Activated T-helper 2 cell treated with anti-CD3 and anti-CD28 coated beads, Interferon-gamma antibody, Interleukin-2, Interleukin-4, amounts not matched to agents 10 μg/mL and 5 μg/mL and 100 μg/mL, durations not matched to agents 14 hours and 24 hours and 36 hours (primary cell): ENCODE data around the gene SH2D3A. TPM values are rescaled to one million over a fixed set of nuclear protein-coding genes. Genes with fewer than 3 reads are reported as not detected.
"Not testable (repeated sequence)": the region's sequence is repeated elsewhere in the genome, so short reads cannot be mapped to it uniquely, and the experiment has no call there.

Source experiments
- DNase-seq: peaks from one replicate; pipeline ENCODE4 v3.0.0; 2021; ENCODE audit warnings: low spot score
- H3K27ac Mint-ChIP-seq: one replicate; pipeline ENCODE4 v1.8.0; 2021; ENCODE audit warnings: mixed read lengths
- H3K27me3 Mint-ChIP-seq: one replicate; pipeline ENCODE4 v1.8.0; 2021; ENCODE audit warnings: low read depth, mixed read lengths
- H3K36me3 Mint-ChIP-seq: one replicate; pipeline ENCODE4 v1.8.0; 2021; ENCODE audit warnings: low read depth, mixed read lengths
- H3K4me1 Mint-ChIP-seq: one replicate; pipeline ENCODE4 v1.8.0; 2021; ENCODE audit warnings: low read depth, mixed read lengths
- H3K4me3 Mint-ChIP-seq: one replicate; pipeline ENCODE4 v1.8.0; 2021; ENCODE audit warnings: low read depth, mild to moderate bottlenecking, moderate library complexity, mixed read lengths
- H3K9me3 Mint-ChIP-seq: one replicate; pipeline ENCODE4 v1.8.0; 2021; ENCODE audit warnings: mixed read lengths
- intact Hi-C: fragments of 100-400 bp; cut with micrococcal nuclease; formaldehyde crosslinking; loops from one replicate; pipeline ENCODE4 v1.15.1; 2023
- total RNA-seq: library from RNA; stranded (reverse); gene quantifications from 2 replicates; pipeline ENCODE4 v1.2.3, GENCODE V29; 2022

Gene SH2D3A
- total RNA-seq, 1 donor from 2014 or later: 8.7 TPM

GRCh38 chr19:6778386-6778785, 11.2 kb upstream of the SH2D3A start:
- peaks cover 3% of the 10 kb centered on the region for H3K9me3 Mint-ChIP-seq
- H3K4me1 Mint-ChIP-seq: peaks cover 43% of the 10 kb centered on the region
- peak overlapping the region; percentile 45 for H3K27ac Mint-ChIP-seq
- H3K36me3 Mint-ChIP-seq: peaks cover 57% of the 10 kb centered on the region
- no peak for DNase-seq
- intact Hi-C loops: no loop called here
- H3K4me3 Mint-ChIP-seq: no peak overlapping the region
- H3K27me3 Mint-ChIP-seq: no peaks in the 10 kb centered on the region

- H3K4me3 Mint-ChIP-seq: no peak overlapping the region
These were observed 10.2 kb upstream of the SH2D3A start for GRCh38 chr19:6777434-6777833.

GRCh38 chr19:6776999-6777398, 9.8 kb upstream of the SH2D3A start:
- Mint-ChIP-seq H3K4me3 (no peak overlapping the region), H3K27ac (peak overlapping the region; percentile 30), H3K27me3 (no peaks in the 10 kb centered on the region), H3K9me3 (peaks cover 3% of the 10 kb centered on the region), H3K36me3 (peaks cover 58% of the 10 kb centered on the region), H3K4me1 (peaks cover 49% of the 10 kb centered on the region)
- DNase-seq: no peak
- intact Hi-C loops: no loop called here

More at GRCh38 chr19:6777434-6777833, 10.2 kb upstream of the SH2D3A start:
- H3K36me3 Mint-ChIP-seq: peaks cover 56% of the 10 kb centered on the region
- H3K27ac Mint-ChIP-seq: peak overlapping the region; percentile 30
- no peaks in the 10 kb centered on the region for H3K27me3 Mint-ChIP-seq
- no peak for DNase-seq
- intact Hi-C loops: no loop called here
- H3K4me1 Mint-ChIP-seq: peaks cover 45% of the 10 kb centered on the region
- H3K9me3 Mint-ChIP-seq: peaks cover 3% of the 10 kb centered on the region

GRCh38 chr19:6776045-6776444, 8.8 kb upstream of the SH2D3A start:
- intact Hi-C loops, H3K4me3 Mint-ChIP-seq, H3K27me3 Mint-ChIP-seq, DNase-seq, H3K9me3 Mint-ChIP-seq, H3K27ac Mint-ChIP-seq: not testable (repeated sequence)
- H3K4me1 Mint-ChIP-seq: peaks cover 50% of the 10 kb centered on the region
- H3K36me3 Mint-ChIP-seq: peaks cover 51% of the 10 kb centered on the region

GRCh38 chr19:6774821-6775707, 7.8 kb upstream of the SH2D3A start:
- intact Hi-C loops: no loop called here
- H3K27me3 Mint-ChIP-seq: no peaks in the 10 kb centered on the region
- peaks cover 48% of the 10 kb centered on the region for H3K4me1 Mint-ChIP-seq
- peak overlapping the region; percentile 66 for H3K4me3 Mint-ChIP-seq
- H3K9me3 Mint-ChIP-seq: peaks cover 3% of the 10 kb centered on the region
- DNase-seq: no peak
- peak overlapping the region; percentile 12 for H3K27ac Mint-ChIP-seq
- H3K36me3 Mint-ChIP-seq: peaks cover 46% of the 10 kb centered on the region

GRCh38 chr19:6773323-6773931, 6.2 kb upstream of the SH2D3A start:
- H3K4me3 Mint-ChIP-seq: peak overlapping the region; percentile 82
- peaks cover 45% of the 10 kb centered on the region for H3K36me3 Mint-ChIP-seq
- peaks cover 46% of the 10 kb centered on the region for H3K4me1 Mint-ChIP-seq
- peak; percentile 37 for DNase-seq
- H3K9me3 Mint-ChIP-seq: peaks cover 3% of the 10 kb centered on the region
- intact Hi-C loops: loop anchor here (2.0 kb wide), 1 partner anchor 89 kb away; no protein-coding TSS in a partner anchor
- H3K27ac Mint-ChIP-seq: peak overlapping the region; percentile 88
- no peaks in the 10 kb centered on the region for H3K27me3 Mint-ChIP-seq

- intact Hi-C loops: loop anchor here (1.0 to 2.0 kb wide), 3 partner anchors 28 to 90 kb away; no protein-coding TSS in a partner anchor
- DNase-seq: no peak
- H3K4me1 Mint-ChIP-seq: peaks cover 45% of the 10 kb centered on the region
- H3K4me3 Mint-ChIP-seq: peak overlapping the region; percentile 82
- no peaks in the 10 kb centered on the region for H3K27me3 Mint-ChIP-seq
- H3K36me3 Mint-ChIP-seq: peaks cover 40% of the 10 kb centered on the region
- H3K9me3 Mint-ChIP-seq: peaks cover 3% of the 10 kb centered on the region
- peak overlapping the region; percentile 88 for H3K27ac Mint-ChIP-seq
These were observed 5.7 kb upstream of the SH2D3A start for GRCh38 chr19:6772866-6773322.

GRCh38 chr19:6772028-6772865, 5.0 kb upstream of the SH2D3A start, which contains the start of gene VAV1:
TSS of gene VAV1 (plus strand) at chr19:6772708. CDS start at chr19:6772808, 100 bp downstream.
- intact Hi-C loops: loop anchor here (1.0 to 2.0 kb wide), 3 partner anchors 29 to 91 kb away; no protein-coding TSS in a partner anchor
- peak; percentile 74 for DNase-seq
- peaks cover 36% of the 10 kb centered on the region for H3K36me3 Mint-ChIP-seq
- H3K27me3 Mint-ChIP-seq: no peaks in the 10 kb centered on the region
- H3K27ac Mint-ChIP-seq: peak within 1 kb of the TSS; percentile 88
- peaks cover 46% of the 10 kb centered on the region for H3K4me1 Mint-ChIP-seq
- H3K4me3 Mint-ChIP-seq: peak within 1 kb of the TSS; percentile 82
- H3K9me3 Mint-ChIP-seq: peaks cover 3% of the 10 kb centered on the region

GRCh38 chr19:6771648-6772027, 4.4 kb upstream of the SH2D3A start:
- peaks cover 45% of the 10 kb centered on the region for H3K4me1 Mint-ChIP-seq

GRCh38 chr19:6769006-6769619, 1.9 kb upstream of the SH2D3A start:
- H3K9me3 Mint-ChIP-seq: no peaks in the 10 kb centered on the region
- peaks cover 39% of the 10 kb centered on the region for H3K4me1 Mint-ChIP-seq
- H3K36me3 Mint-ChIP-seq: peaks cover 9% of the 10 kb centered on the region
- intact Hi-C loops: loop anchor here (5.0 kb wide), 1 partner anchor 252 kb away; no protein-coding TSS in a partner anchor
- H3K27ac Mint-ChIP-seq: no peak overlapping the region
- H3K4me3 Mint-ChIP-seq: no peak overlapping the region
- no peaks in the 10 kb centered on the region for H3K27me3 Mint-ChIP-seq
- DNase-seq: no peak

More at GRCh38 chr19:6771648-6772027, 4.4 kb upstream of the SH2D3A start:
- not testable (repeated sequence) for DNase-seq, H3K27me3 Mint-ChIP-seq, H3K9me3 Mint-ChIP-seq
- intact Hi-C loops: loop anchor here (1.0 to 2.0 kb wide), 3 partner anchors 30 to 91 kb away; no protein-coding TSS in a partner anchor
- H3K36me3 Mint-ChIP-seq: peaks cover 30% of the 10 kb centered on the region
- H3K27ac Mint-ChIP-seq: peak overlapping the region; percentile 88
- H3K4me3 Mint-ChIP-seq: peak overlapping the region; percentile 82

- Mint-ChIP-seq H3K4me1 (peaks cover 34% of the 10 kb centered on the region), H3K36me3 (peaks cover 4% of the 10 kb centered on the region), H3K4me3 (peak overlapping the region; percentile 89), H3K27ac (peak overlapping the region; percentile 91), H3K9me3 (no peaks in the 10 kb centered on the region), H3K27me3 (no peaks in the 10 kb centered on the region)
- DNase-seq: no peak
- intact Hi-C loops: loop anchor here (5.0 kb wide), 1 partner anchor 251 kb away; no protein-coding TSS in a partner anchor
These were observed 1.1 kb upstream of the SH2D3A start for GRCh38 chr19:6768236-6768785.
